Measurements from ENCODE around the gene SMC6.

Gene SMC6

DNA sequence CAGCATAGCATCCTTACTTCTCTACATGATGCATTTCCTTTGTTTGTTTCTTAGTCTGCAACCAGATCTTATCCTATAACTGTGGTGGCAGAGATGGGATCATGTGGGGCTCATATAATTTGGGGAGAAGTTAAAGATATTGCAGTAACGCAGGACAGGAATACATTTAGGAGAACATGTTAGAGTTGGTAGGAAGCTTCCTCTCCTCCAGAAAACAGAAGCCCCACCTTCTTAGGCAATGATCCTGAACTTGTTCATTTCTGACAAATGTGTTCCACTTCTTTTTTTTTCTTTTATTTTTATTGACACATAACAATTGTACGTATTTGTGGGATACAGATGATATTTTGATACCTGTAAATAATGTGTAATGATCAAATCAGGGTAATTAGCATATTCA lies 113.2 kb downstream of the SMC6 start:
- H3K4me1 ChIP-seq (ENCODE audit: control insufficient read depth, insufficient read depth, low read length) = no peaks in the 10 kb centered on the region
- H3K9me3 ChIP-seq (ENCODE audit: control insufficient read depth, insufficient read depth, low read length) = no peaks in the 10 kb centered on the region

DNA sequence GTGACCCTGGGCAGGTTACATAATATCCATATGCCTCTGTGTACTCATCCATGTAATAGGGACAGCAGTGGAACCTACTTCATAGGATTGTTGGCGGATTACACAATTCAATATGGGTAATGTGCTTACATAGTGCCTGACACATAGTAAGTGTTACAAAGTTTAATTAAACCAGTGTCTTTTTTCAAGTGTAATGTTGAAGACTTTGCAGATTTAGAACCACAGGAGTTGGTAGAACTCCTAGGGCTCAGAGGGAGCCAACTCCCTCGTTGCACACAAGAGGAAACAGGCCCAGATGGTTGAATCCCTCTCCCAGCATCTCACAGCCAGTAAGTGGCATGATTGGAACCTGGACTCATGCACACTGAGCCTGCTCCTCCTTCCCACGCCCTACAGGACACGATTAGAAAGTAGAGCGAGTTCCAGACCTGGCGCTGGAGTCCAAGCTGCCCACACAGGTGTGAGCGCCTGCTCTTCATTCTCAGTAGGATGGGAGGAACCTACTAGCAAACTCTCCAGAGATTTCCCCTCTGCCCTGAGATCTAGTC lies 115.3 kb downstream of the SMC6 start:
- Histone ChIP-seq H3K9me3 (ENCODE audit: control insufficient read depth, insufficient read depth, low read length) (no peaks in the 10 kb centered on the region), H3K9ac (ENCODE audit: low read depth, low read length) (no peak overlapping the region), H3K4me1 (ENCODE audit: control insufficient read depth, insufficient read depth, low read length) (no peaks in the 10 kb centered on the region), H3K27me3 (ENCODE audit: control insufficient read depth, insufficient read depth, low read length) (no peaks in the 10 kb centered on the region), H3K36me3 (ENCODE audit: control insufficient read depth, insufficient read depth, low read length) (no peaks in the 10 kb centered on the region), H3K4me3 (ENCODE audit: low read depth, low read length) (no peak overlapping the region)

More for the DNA sequence above, 113.2 kb downstream of the SMC6 start:
- Histone ChIP-seq H3K4me3 (ENCODE audit: low read depth, low read length) (no peak overlapping the region), H3K27me3 (ENCODE audit: control insufficient read depth, insufficient read depth, low read length) (no peaks in the 10 kb centered on the region), H3K36me3 (ENCODE audit: control insufficient read depth, insufficient read depth, low read length) (no peaks in the 10 kb centered on the region), H3K9ac (ENCODE audit: low read depth, low read length) (no peak overlapping the region)

DNA sequence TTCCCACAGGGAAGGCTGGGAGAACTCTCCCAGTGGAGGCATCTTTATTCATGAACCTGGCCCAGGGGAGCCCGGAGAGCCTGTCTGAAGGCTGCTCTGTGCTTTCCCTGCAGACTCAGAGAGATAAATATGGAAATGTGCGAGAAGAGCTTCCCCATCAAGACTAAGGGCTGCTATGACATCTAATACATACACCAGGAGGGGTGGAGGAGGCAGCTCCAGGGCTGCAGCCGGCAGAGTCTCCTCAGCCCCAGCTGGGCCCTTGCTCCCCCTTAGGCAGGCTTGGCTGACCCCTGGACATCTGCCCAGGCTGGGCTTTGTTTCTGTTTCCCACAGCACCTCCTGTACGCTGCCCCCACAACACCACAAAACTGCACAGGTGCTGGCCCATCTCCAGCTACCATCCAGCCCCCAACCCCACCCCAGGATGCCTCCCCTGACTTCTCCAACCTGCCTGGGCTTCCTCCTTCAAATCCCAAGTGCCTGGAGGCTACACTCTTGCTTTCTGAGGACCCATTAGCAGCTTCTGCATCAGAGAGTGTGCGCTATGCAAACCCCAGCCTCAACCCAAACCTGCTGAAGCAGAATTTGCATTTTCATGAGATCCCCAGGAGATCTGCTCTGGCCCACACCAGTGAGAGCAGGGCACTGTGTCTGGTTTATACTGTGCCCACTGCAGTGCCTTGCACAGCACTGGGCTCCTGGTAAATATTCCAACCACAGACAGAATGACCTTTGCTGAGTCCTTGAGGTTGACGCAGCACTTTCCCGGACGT lies 116.3 kb downstream of the SMC6 start:
- Histone ChIP-seq H3K27me3 (ENCODE audit: control insufficient read depth, insufficient read depth, low read length) (no peaks in the 10 kb centered on the region), H3K4me3 (ENCODE audit: low read depth, low read length) (no peak overlapping the region), H3K4me1 (ENCODE audit: control insufficient read depth, insufficient read depth, low read length) (no peaks in the 10 kb centered on the region), H3K9ac (ENCODE audit: low read depth, low read length) (no peak overlapping the region), H3K36me3 (ENCODE audit: control insufficient read depth, insufficient read depth, low read length) (no peaks in the 10 kb centered on the region), H3K9me3 (ENCODE audit: control insufficient read depth, insufficient read depth, low read length) (no peaks in the 10 kb centered on the region)

DNA sequence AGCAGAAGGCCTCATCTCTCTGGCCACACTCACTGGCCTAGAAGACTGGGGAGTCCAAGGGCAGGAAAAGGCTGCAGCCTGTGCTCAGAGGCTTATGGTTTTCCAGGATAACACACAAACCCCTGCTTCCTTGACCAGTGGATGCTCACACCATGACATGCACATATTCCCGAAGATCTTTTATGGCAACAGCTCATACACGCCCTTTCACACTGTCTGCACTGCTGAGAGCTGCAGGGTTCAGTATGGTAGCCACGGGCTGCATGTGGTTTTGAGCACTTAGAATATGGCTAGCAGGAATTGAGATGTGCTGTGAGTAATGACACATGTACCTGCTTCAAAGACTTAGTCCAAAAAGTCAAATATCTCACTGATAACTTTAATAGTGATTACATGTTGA lies 117.4 kb downstream of the SMC6 start:
- Histone ChIP-seq H3K4me3 (ENCODE audit: low read depth, low read length) (no peak overlapping the region), H3K4me1 (ENCODE audit: control insufficient read depth, insufficient read depth, low read length) (no peaks in the 10 kb centered on the region), H3K9me3 (ENCODE audit: control insufficient read depth, insufficient read depth, low read length) (no peaks in the 10 kb centered on the region), H3K36me3 (ENCODE audit: control insufficient read depth, insufficient read depth, low read length) (no peaks in the 10 kb centered on the region), H3K27me3 (ENCODE audit: control insufficient read depth, insufficient read depth, low read length) (no peaks in the 10 kb centered on the region), H3K9ac (ENCODE audit: low read depth, low read length) (no peak overlapping the region)

DNA sequence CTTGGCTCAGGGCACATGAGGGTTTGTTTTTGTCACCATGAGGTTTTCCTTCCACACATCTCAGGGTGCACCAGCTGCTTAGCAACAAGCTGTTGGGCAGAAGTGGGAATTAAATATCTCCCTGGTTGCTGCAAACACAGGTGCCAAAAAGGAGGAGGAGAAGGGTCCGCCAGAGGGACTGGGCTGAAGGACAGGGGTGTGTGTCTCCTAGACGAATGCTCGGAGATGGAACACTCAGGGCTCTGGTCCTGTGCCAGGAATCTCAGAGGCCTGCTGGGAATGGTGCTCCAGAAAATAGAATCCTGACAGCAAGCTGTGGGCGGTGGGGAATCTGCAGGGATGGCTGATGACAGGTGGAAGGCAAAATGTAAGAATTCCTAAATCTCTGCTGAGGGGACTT lies 118.6 kb downstream of the SMC6 start:
- H3K4me1 ChIP-seq (ENCODE audit: control insufficient read depth, insufficient read depth, low read length) = no peaks in the 10 kb centered on the region
- no peaks in the 10 kb centered on the region for H3K9me3 ChIP-seq (ENCODE audit: control insufficient read depth, insufficient read depth, low read length)
- no peak overlapping the region for H3K4me3 ChIP-seq (ENCODE audit: low read depth, low read length)
- no peak overlapping the region for H3K9ac ChIP-seq (ENCODE audit: low read depth, low read length)
- no peaks in the 10 kb centered on the region for H3K36me3 ChIP-seq (ENCODE audit: control insufficient read depth, insufficient read depth, low read length)
- H3K27me3 ChIP-seq (ENCODE audit: control insufficient read depth, insufficient read depth, low read length) = no peaks in the 10 kb centered on the region

DNA sequence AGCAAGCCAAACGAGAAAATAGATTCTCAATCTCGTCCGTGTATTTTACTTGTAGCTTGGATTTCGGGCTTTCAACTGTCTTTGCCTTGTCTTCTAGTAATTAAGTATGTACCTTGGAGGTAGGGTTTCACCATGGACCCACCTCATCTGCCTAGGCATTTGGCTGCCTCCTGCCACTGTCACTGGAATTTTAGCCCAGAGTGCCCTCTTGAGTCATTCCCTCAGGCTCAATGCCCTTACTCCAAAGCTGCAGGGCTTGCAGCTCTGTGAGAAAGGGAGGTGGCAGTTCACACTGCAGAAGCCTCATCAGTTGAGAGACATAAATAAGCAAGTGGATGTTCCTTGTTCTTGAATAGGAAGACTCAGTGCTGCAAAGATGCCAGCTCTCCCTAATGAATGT lies 123.5 kb downstream of the SMC6 start:
- Histone ChIP-seq H3K9me3 (ENCODE audit: control insufficient read depth, insufficient read depth, low read length) (no peaks in the 10 kb centered on the region), H3K9ac (ENCODE audit: low read depth, low read length) (no peak overlapping the region), H3K4me1 (ENCODE audit: control insufficient read depth, insufficient read depth, low read length) (no peaks in the 10 kb centered on the region), H3K27me3 (ENCODE audit: control insufficient read depth, insufficient read depth, low read length) (no peaks in the 10 kb centered on the region), H3K36me3 (ENCODE audit: control insufficient read depth, insufficient read depth, low read length) (no peaks in the 10 kb centered on the region), H3K4me3 (ENCODE audit: low read depth, low read length) (no peak overlapping the region)

DNA sequence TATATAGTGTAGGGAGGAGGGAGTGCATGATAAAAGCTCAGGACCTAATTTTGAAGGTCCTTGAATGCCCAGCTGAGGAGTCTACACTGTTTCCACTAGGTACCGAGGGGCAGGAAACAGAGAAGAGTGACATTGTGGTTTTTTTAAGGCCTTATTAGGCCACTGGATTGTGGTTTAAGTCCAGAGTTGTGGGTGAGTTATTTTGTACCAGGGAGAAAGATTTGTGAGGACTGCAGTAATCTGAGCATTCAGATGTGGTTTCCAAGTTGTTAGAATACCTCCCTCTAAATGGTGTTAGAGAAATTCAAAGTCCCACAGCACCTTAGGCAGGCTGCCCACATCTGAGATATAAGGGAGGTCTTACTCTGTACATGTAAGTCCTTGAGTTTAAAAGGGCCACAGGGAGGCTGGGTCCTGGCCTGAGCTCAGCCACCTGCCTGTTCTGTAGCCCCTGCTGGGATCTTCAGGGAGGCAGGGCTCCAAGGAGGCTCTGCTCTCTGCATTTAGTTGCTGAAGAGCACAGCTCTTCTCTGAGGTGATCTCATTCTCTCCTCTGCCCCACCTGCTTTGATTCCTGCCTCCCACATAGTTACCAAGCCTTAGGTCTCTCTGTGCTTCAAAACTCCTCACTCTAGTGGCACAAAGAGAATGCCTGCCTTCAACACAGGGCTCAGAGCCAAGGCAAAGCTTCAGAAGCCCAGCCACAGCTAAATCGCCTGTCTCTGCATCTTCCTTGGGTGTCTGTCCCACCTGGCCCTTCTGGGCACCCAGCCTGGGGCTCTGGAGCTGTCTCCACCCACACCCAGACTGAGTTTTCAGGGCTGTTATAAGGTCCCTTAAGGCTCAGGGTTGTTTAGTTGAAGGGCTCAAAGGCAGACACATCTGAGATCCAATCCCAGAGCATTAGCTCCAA lies 125.0 kb downstream of the SMC6 start:
- Histone ChIP-seq H3K36me3 (ENCODE audit: control insufficient read depth, insufficient read depth, low read length) (no peaks in the 10 kb centered on the region), H3K27me3 (ENCODE audit: control insufficient read depth, insufficient read depth, low read length) (no peaks in the 10 kb centered on the region), H3K4me3 (ENCODE audit: low read depth, low read length) (no peak overlapping the region), H3K9me3 (ENCODE audit: control insufficient read depth, insufficient read depth, low read length) (no peaks in the 10 kb centered on the region), H3K9ac (ENCODE audit: low read depth, low read length) (no peak overlapping the region), H3K4me1 (ENCODE audit: control insufficient read depth, insufficient read depth, low read length) (no peaks in the 10 kb centered on the region)

DNA sequence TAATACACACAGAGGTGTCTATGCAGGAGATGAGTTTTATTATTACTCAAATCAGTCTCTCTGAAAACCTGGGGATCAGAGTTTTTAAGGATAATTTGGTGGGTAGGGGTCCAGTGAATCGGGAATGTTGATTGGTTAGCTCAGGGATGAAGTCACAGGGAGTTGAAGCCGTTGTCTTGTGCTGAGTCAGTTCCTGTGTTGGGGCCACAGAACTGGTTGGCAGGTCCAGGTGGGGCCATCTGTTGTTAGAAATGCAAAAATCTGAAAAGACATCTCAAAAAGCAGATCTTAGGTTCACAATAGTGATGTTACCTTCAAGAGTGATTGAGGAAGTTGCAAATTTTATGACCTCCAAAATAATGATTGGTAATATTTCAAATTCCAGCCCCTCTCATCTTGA lies 126.2 kb downstream of the SMC6 start:
- Histone ChIP-seq H3K27me3 (ENCODE audit: control insufficient read depth, insufficient read depth, low read length) (no peaks in the 10 kb centered on the region), H3K9ac (ENCODE audit: low read depth, low read length) (no peak overlapping the region), H3K4me1 (ENCODE audit: control insufficient read depth, insufficient read depth, low read length) (no peaks in the 10 kb centered on the region), H3K36me3 (ENCODE audit: control insufficient read depth, insufficient read depth, low read length) (no peaks in the 10 kb centered on the region), H3K9me3 (ENCODE audit: control insufficient read depth, insufficient read depth, low read length) (no peaks in the 10 kb centered on the region), H3K4me3 (ENCODE audit: low read depth, low read length) (no peak overlapping the region)

DNA sequence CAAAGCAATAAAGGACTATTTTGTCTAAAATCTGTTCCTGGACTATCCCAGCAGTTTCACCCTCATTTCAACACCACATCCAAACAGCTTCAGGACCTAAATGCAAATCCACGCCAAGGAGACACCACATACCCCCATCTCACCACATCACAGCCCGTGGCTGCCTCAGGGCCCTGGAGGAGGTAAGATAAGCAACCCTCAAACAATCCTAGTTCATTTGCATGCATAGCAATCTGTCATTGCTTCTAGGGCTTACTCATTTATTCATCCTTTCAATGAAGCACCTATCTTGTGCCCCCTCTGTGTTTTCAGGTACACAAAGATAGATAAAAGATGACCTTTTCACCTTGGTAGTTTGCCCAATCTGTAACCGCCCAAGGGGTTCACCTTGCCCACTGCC lies 126.6 kb downstream of the SMC6 start:
- H3K4me3 ChIP-seq (ENCODE audit: low read depth, low read length) = no peak overlapping the region
- H3K27me3 ChIP-seq (ENCODE audit: control insufficient read depth, insufficient read depth, low read length) = no peaks in the 10 kb centered on the region
- H3K9me3 ChIP-seq (ENCODE audit: control insufficient read depth, insufficient read depth, low read length) = no peaks in the 10 kb centered on the region
- H3K4me1 ChIP-seq (ENCODE audit: control insufficient read depth, insufficient read depth, low read length) = no peaks in the 10 kb centered on the region
- H3K36me3 ChIP-seq (ENCODE audit: control insufficient read depth, insufficient read depth, low read length) = no peaks in the 10 kb centered on the region
- no peak overlapping the region for H3K9ac ChIP-seq (ENCODE audit: low read depth, low read length)

DNA sequence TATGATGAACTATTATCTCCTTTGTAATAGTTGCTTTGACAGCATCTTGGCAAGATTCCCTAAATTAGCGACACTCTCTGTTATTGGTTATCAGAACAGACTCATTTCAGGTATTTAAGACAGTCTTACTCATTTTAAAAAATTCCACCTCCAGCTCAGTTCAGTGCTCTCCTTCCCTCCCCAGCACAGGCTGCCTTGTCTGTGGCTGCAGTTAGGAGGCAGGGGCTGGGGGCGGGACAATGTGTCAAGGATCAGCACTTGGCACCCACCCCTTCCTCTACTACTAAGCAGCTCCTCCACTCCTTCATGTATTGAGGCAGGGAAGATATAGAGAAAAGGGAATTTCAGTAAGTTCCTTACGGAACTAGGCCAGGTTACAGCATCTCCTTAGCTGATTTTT lies 128.2 kb downstream of the SMC6 start:
- H3K36me3 ChIP-seq (ENCODE audit: control insufficient read depth, insufficient read depth, low read length) = no peaks in the 10 kb centered on the region
- H3K27me3 ChIP-seq (ENCODE audit: control insufficient read depth, insufficient read depth, low read length) = no peaks in the 10 kb centered on the region
- H3K9ac ChIP-seq (ENCODE audit: low read depth, low read length) = no peak overlapping the region

DNA sequence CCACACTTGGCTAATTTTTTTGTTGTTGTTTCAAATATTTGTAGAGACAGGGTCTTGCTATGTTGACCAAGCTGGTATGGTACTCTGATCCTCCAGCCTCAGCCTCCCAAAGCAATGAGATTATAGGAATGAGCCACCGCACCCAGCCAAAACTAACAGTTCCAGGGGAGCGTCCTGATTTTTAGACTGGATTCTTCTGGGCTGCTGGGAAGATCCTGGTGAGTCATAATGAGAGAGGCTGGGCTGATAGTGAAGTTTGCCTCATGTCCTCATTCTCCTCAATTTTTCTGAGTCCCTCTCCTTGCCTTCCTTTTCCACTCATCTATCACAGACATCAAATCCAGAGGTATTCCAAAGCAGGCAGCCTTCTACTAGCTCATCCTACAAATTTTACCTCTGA lies 131.8 kb downstream of the SMC6 start:
- Histone ChIP-seq H3K36me3 (ENCODE audit: control insufficient read depth, insufficient read depth, low read length) (no peaks in the 10 kb centered on the region), H3K4me3 (ENCODE audit: low read depth, low read length) (no peak overlapping the region), H3K9ac (ENCODE audit: low read depth, low read length) (no peak overlapping the region), H3K4me1 (ENCODE audit: control insufficient read depth, insufficient read depth, low read length) (peaks cover 4% of the 10 kb centered on the region), H3K9me3 (ENCODE audit: control insufficient read depth, insufficient read depth, low read length) (no peaks in the 10 kb centered on the region), H3K27me3 (ENCODE audit: control insufficient read depth, insufficient read depth, low read length) (no peaks in the 10 kb centered on the region)

More for the DNA sequence above, 128.2 kb downstream of the SMC6 start:
- Histone ChIP-seq H3K4me1 (ENCODE audit: control insufficient read depth, insufficient read depth, low read length) (peaks cover 3% of the 10 kb centered on the region), H3K9me3 (ENCODE audit: control insufficient read depth, insufficient read depth, low read length) (no peaks in the 10 kb centered on the region), H3K4me3 (ENCODE audit: low read depth, low read length) (no peak overlapping the region)
